Activated CD4-positive, alpha-beta T cell treated with anti-CD3 and anti-CD28 coated beads for 48 hours (primary cell): ENCODE data around the gene CDK5RAP2.
A peak's percentile ranks its signal among the peaks of the same experiment; 100 is the strongest.

Experiments
- DNase-seq: peaks from one replicate; pipeline ENCODE4 v3.0.0-alpha.2; 2020

Gene CDK5RAP2

GRCh38 chr9:120377268-120378159 is 202.5 kb downstream of the CDK5RAP2 start:
- no peak for DNase-seq

DNA sequence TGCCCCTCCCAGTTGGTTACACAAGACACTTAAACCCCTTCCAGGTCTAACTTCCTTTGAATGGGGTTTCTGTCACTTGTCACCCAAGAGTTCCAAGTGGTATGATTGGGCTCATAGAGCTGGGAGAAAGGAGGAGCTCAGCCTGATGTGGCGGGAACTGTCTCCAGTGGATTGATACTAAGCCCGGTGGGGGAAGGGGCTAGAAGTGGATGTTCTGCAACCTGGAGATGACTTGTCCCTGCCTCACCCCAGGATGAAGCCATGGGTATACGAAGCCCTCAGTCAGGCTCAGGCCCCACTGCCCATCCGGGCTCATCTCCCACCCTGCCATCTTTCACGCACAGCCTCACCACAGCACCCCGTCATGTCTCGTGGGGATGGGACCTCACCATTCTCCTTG is 203.9 kb downstream of the CDK5RAP2 start:
- DNase-seq = no peak

GRCh38 chr9:120375316-120375715 is 204.7 kb downstream of the CDK5RAP2 start:
- DNase-seq = no peak

DNA sequence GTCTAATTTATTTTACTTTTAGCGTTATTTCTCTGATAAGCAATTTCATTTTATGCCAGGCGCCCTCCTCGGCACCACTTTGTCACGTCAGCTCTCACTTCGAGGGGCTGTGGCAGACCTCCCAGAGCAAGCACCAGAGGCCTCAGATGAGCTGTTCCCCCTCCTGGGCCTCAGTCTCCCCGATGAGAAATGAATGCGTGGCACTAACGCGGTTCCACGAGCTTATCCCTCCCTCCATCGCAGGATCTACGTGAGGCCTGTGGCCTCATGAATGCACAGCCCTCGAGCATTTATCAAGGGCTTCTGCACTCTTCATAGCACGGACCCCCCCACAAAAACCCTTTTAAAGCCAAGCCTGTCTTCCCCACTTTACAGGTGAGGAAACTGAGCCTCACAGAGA is 205.2 kb downstream of the CDK5RAP2 start:
- DNase-seq = no peak

DNA sequence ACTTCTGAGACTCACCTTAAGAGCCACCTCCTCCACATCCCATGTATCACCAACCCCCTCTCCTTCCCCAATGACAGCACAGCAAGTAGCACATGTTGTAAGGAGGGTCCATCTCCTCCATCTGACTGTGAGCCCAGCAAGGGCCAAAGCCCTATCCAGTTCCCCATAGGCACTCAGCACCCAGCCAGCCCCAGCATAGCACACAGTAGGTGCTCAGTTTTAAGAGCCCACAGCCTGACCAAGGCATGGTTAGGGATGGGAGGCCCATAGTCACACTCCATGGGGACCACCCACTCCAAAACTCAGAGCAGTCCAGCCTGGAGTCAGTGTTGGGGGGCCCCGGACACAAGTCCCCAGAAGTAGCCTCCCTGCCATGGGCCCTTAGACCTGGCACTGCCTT is 205.7 kb downstream of the CDK5RAP2 start:
- DNase-seq = no peak

- DNase-seq = no peak
Observed at GRCh38 chr9:120372040-120372439, 207.9 kb downstream of the CDK5RAP2 start.

- no peak for DNase-seq
Observed at GRCh38 chr9:120369608-120370220, 210.3 kb downstream of the CDK5RAP2 start.

DNA sequence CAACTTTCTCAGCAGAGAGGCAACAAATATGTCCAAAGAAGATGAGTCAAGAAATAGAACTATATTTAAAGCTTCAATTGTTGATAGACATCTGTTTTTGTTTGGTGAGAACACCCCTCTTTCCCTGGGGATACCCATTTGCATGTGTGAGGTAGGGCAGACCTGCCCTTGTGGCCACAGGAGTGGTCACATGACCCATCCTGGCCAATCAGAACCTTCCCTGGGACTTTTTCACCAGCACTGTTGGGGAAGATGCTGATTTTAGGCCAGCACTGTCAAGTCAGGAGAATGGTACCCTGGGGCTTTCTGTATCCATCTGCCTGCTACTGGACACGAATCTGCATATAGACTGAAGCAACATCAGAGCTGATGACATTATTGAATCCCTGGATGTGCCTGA is 211.2 kb downstream of the CDK5RAP2 start:
- DNase-seq = no peak

DNA sequence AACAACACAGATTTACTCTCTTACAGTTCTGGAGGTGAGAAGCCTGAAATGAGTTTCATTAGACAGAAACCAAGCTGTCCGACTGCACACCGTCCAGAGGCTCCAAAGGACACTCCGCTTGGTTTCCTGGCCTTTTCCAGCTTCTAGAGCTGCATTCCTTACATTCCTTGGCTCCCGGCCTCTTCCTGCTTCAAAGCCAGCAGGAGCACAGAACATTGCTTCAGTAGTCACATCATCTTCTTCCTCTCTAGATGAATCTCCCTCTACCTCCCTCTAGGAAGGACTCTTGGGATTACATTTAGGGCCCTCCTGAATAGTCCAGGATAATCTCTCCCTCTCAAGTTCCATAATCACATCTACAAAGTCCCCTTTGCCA is 213.3 kb downstream of the CDK5RAP2 start:
- no peak for DNase-seq

DNA sequence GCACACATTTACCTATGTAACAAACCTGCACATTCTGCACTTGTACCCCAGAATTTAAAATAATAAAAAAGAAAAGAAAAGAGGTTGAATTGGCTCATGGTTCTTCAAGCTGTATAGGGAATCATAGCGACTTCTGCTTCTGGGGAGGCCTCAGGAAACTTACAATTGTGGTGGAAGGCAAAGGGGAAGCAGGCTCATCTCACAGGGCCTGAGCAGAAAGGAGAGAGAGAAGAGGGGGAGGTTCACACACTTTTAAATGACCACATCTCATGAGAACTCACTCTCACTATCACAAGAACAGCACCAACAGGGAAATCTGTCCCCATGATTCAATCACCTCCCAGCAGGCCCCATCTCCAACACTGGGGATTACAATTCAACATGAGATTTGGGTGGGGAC is 214.6 kb downstream of the CDK5RAP2 start:
- DNase-seq = no peak

DNA sequence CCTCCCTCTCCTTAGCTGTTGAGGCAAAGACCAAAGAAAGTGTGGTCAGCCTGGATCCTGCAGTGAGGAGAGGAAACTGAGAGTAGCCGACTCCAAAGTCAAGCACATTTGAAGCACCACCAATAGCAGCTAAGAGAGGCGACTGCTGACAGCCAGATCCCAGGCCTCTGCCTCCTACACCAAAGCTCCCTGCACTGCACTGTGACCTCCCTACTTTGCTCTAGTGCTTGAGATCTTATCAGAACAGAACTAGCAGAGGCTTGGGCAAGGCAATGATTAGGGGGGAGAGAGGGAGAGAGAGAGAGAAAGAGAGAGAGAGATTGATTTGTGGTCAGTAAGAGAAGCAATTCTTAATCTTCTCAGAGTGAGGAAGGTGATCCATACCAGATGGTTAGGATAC is 216.3 kb downstream of the CDK5RAP2 start:
- no peak for DNase-seq

GRCh38 chr9:120362446-120362845 is 217.5 kb downstream of the CDK5RAP2 start:
- no peak for DNase-seq

GRCh38 chr9:120361551-120361950 is 218.4 kb downstream of the CDK5RAP2 start:
- no peak for DNase-seq

DNA sequence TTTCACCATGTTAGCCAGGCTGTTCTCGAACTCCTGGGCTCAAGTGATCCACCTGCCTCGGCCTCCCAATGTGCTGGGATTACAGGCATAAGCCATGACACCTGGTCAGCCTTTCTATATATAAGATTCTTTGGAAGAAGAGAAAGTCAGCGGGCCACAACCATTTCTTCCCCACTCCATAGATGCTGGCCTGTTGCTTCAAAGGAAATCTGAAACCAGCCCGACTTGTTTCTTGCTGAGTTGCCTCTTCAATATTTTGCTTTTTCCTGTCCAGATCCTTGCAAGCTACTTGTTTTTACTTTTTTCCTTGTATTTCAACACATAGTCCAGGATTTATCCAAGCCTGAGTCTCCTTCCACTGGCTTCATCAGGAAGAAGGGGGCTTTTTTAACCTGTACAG is 219.5 kb downstream of the CDK5RAP2 start:
- no peak for DNase-seq

DNA sequence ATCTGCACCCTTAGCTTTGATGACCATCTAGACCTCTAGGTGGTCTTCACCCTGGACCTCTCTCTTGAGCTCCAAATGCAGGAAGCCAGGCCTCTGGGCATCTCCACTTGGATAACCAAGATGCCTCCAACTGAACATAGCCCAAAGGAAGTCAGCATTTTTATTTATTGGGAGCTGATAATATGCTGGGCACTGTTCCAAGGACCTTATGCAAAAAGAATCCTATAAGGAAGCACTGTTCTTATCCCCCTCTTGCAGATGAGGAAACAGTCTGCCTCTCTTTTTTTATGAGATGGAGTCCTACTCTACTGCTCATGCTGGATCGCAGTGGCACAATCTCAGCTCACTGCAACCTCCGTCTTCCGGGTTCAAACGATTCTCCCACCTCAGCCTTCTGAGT is 219.9 kb downstream of the CDK5RAP2 start:
- no peak for DNase-seq

DNA sequence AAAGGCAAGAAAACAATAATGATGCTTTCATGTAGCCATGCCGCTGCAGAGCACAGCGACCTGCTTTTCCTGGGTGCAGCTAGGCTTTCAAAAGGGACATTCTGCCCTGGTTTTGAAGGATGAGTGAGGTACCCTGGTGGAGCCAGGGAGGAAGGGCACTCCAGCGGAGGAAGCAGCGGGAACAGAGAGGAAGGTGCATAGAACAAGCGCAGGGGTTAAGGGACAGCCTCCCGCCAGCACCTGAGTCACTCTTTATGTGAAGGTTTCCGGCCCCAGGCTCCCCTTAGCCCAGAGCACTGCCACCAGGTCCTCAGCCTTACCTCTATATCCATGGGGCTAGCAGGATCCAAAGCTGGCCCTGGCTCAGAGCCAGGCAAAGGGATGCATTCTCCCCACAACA is 221.1 kb downstream of the CDK5RAP2 start:
- DNase-seq = no peak

DNA sequence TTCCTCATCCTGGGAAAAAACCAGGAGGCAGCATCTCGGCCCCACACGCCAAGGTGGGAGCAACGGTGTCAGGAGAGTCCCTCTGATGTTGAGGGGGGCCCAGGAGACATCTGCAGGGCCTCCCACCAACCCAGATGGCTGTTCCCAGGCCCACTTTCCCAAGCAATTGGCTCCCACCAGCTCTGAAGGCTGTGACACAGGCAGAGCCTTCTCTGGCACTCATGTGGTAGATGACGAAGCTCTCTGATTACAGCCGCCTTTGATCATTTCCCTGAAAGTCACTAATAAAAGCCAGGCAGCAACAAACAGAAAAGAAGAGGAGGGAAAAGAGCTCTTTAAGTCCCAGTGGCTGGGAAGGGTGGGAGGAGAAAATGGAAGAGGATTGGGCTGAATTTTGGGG is 226.5 kb downstream of the CDK5RAP2 start:
- no peak for DNase-seq

GRCh38 chr9:120351106-120351505 is 228.9 kb downstream of the CDK5RAP2 start:
- no peak for DNase-seq

DNA sequence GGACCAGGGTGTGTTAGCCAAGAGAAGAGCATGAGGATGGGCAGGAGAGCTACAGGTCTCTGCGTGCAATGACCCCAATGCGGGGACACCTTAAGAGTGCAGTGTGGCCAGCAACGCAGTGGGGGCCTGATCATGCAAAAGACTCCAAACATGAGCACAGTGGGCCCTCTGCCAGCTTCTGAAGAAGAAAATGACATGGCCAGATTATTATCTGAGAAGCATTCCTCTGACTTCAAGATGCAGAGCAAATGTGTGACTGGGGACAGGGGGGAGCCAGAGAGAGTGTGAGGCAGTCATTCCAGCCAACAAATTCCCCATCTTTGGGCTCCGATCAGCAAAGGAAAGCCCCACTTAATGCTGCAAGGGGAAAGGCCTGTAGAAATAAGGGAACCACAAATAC is 229.4 kb downstream of the CDK5RAP2 start:
- DNase-seq = no peak

GRCh38 chr9:120348951-120349429 is 231.0 kb downstream of the CDK5RAP2 start:
- DNase-seq = peak; percentile 34

DNA sequence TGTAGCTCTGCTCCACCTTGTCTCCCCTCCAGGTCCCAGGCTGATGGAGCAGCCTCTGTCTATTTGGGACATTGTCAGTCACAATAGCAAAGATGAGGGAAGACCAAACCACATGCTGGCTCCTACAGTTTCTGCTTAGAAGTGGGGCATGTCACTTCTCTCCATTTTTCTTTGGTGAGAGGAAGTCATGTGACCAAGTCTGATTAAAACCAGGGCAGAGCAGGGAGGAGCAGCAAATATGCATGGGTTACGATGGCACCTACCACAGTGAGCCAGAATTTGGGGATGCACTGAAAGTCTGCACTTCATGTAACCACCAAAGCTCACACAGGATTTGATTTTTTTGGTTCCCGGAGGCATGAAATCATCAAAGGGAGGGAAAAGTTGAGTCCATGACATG is 234.6 kb downstream of the CDK5RAP2 start:
- no peak for DNase-seq

GRCh38 chr9:120344230-120344629 is 235.7 kb downstream of the CDK5RAP2 start:
- DNase-seq = no peak

DNA sequence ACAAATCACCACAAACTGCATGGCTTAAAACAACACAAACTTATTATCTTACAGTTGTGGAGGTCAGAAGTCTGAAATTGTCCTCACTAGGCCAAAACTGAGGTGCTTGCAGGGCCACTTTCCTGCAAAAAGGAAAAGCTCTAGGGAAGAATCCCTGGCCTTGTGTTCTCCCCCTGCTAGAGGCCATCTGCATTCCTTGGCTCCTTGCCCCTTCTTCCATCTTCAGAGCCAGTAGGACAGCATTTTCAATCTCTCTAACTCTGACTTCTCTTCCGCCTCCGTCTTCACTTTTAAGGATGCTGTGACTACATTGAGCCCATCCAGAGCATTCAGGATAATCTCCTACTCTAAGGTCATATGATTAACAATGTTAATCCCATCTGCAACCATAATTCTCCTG is 236.6 kb downstream of the CDK5RAP2 start:
- DNase-seq = no peak
